Spleen (tissue), 11 donors: ENCODE measurements around the gene INS. TPM values are rescaled to one million over a fixed set of nuclear protein-coding genes. Genes with fewer than 3 reads are reported as not detected.

Source experiments
- DNase-seq: peaks from one replicate; pipeline ENCODE4 v3.0.0-alpha.2; 2020
- H3K27ac ChIP-seq, 8 donors: fragments of 200-600 bp; sonication (generic) in 7 of 8; 1 replicate in 4 of 8; 2 replicates in 4 of 8; pipeline versions ENCODE4 v1.5.0 to v1.8.0; 2016 to 2021; ENCODE audit warnings: inconsistent platforms in 4 of 8, mild to moderate bottlenecking in 4 of 8, moderate library complexity in 1 of 8
- H3K27me3 ChIP-seq, 7 donors: fragments of 200-600 bp; sonication (generic) in 6 of 7; replicated peaks in 1 of 7; 1 replicate in 4 of 7; 2 replicates in 3 of 7; pipeline versions ENCODE4 v1.5.0 to v1.8.0; 2016 to 2021; ENCODE audit warnings: inconsistent platforms in 3 of 7, mild to moderate bottlenecking in 1 of 7
- H3K36me3 ChIP-seq, 6 donors: fragments of 200-600 bp; sonication (generic) in 5 of 6; 1 replicate in 4 of 6; 2 replicates in 2 of 6; pipeline versions ENCODE4 v1.5.0 to v1.8.0; 2016 to 2021; ENCODE audit warnings: inconsistent platforms in 2 of 6
- H3K4me1 ChIP-seq, 6 donors: fragments of 200-600 bp; sonication (generic) in 5 of 6; 1 replicate in 3 of 6; 2 replicates in 3 of 6; pipeline versions ENCODE4 v1.5.0 to v1.8.0; 2016 to 2021; ENCODE audit warnings: inconsistent platforms in 3 of 6
- H3K4me3 ChIP-seq, 8 donors: fragments of 200-600 bp; sonication (generic) in 7 of 8; 1 replicate in 4 of 8; 2 replicates in 4 of 8; pipeline versions ENCODE4 v1.5.0 to v1.8.0; 2016 to 2021; ENCODE audit warnings: inconsistent platforms in 4 of 8, mild to moderate bottlenecking in 4 of 8, moderate library complexity in 2 of 8
- H3K9me3 ChIP-seq, 8 donors: fragments of 200-600 bp; sonication (generic) in 7 of 8; 1 replicate in 4 of 8; 2 replicates in 4 of 8; pipeline versions ENCODE4 v1.5.0 to v1.8.0; 2016 to 2021; ENCODE audit warnings: inconsistent platforms in 4 of 8
- CTCF ChIP-seq, 11 experiments: fragments of 200-600 bp in 7 of 11; fragments of 450-650 bp in 4 of 11; sonication (generic) in 4 of 11; IDR thresholded peaks in 8 of 11; conservative IDR thresholded peaks in 3 of 11; 1 replicate in 7 of 11; 2 replicates in 4 of 11; pipeline versions ENCODE4 v1.4.0 to v1.8.0; 2016 to 2021; ENCODE audit warnings: antibody characterized with exemption in 11 of 11, inconsistent platforms in 4 of 11, mild to moderate bottlenecking in 1 of 11
- POLR2A ChIP-seq, 3 donors: fragments of 450-650 bp; IDR thresholded peaks; one replicate each; pipeline ENCODE4 v1.5.1; 2017; ENCODE audit warnings: antibody characterized with exemption in 3 of 3, mild to moderate bottlenecking in 1 of 3
- POLR2AphosphoS5 ChIP-seq, 3 donors: sonication (generic); formaldehyde crosslinking; IDR thresholded peaks; one replicate each; pipeline ENCODE4 v1.5.1; 2017; ENCODE audit warnings: antibody characterized with exemption in 3 of 3
- WGBS, 5 donors: extraction: QIAGEN DNeasy Blood & Tissue Kit in 3 of 5; methylation state at CpG; one replicate each; pipeline versions ENCODE4 v1.1.5 to v1.1.7; 2013 to 2018; 5-methylcytosine and 5-hydroxymethylcytosine counted together
- intact Hi-C: fragments of 100-400 bp; cut with DNase I; formaldehyde crosslinking; loops from one replicate; pipeline ENCODE4 v1.15.0; 2023; ENCODE audit warnings: low total_unique reads
- polyA plus RNA-seq, 3 donors: library from polyadenylated mRNA; stranded (reverse); fragments of 200-250 nt; gene quantifications; one replicate each; pipeline ENCODE4 v1.2.1, GENCODE V29; 2013
- total RNA-seq, 7 donors: library from RNA; depleted of rRNA in 3 of 7; stranded (reverse); fragments of >200 nt in 3 of 7; fragmentation: NEBNext Ultra II Directional in 4 of 7; extraction: Animal tissue kit (Norgen Biotek cat#: 25700) in 4 of 7; gene quantifications; one replicate each; pipeline versions ENCODE4 v1.1.0 to v1.2.1, GENCODE V29; 2016 to 2021
- donor health status: healthy with polysubstance abuse.
- donor health status: DM: no; HTN: no; CAD: no; lungs with moderate emphysema.
- donor health status: DM: no; HTN: no; CAD: no.
- donor health status: Bipolar disorder and iron deficiency.
- donor health status: healthy.
- donor health status: DM: no; HTN: no; CAD: no.
- donor health status: DM: yes; HTN: yes; CAD: no.

INS gene
- total and polyA plus RNA-seq, 10 donors: 1.3 to 2.4 (median 1.5) TPM; not detected in 5

- no peak for DNase-seq
- H3K4me1 ChIP-seq: no peaks in the 10 kb centered on the region
- 81 to 94% (median 91%) methylated on average over 17 of the region's 17 CpGs for WGBS, 5 donors
- peaks cover 0 to 37% (median 13%) of the 10 kb centered on the region in 7 donors for H3K27me3 ChIP-seq
- TF ChIP-seq CTCF (IDR thresholded peaks at IDR 0.05 in 8 of 11, conservative IDR thresholded peaks at IDR 0.05 in 3 of 11) (no peak), POLR2A (IDR thresholded peaks at IDR 0.05) (no peak)
- no peak overlapping the region for H3K27ac ChIP-seq
- no peaks in the 10 kb centered on the region for H3K36me3 ChIP-seq
- intact Hi-C loops: no loop called here
- H3K4me3 ChIP-seq: no peak overlapping the region
- H3K9me3 ChIP-seq: no peaks in the 10 kb centered on the region
These were observed 31.7 kb downstream of the INS start for GRCh38 chr11:2129308-2129698.

GRCh38 chr11:2128511-2129307 lies 32.3 kb downstream of the INS start:
- no peaks in the 10 kb centered on the region for H3K4me1 ChIP-seq
- 81 to 88% (median 84%) methylated on average over 11 to 12 of the region's 12 CpGs for WGBS, 5 donors
- peaks cover 0 to 36% (median 9%) of the 10 kb centered on the region in 7 donors for H3K27me3 ChIP-seq
- H3K27ac ChIP-seq: no peak overlapping the region
- no peak overlapping the region for H3K4me3 ChIP-seq
- no peaks in the 10 kb centered on the region for H3K9me3 ChIP-seq
- TF ChIP-seq POLR2A (IDR thresholded peaks at IDR 0.05): no peak
- no peak for TF ChIP-seq POLR2AphosphoS5 (IDR thresholded peaks at IDR 0.05)
- no peak for TF ChIP-seq CTCF (IDR thresholded peaks at IDR 0.05 in 8 of 11, conservative IDR thresholded peaks at IDR 0.05 in 3 of 11)
- intact Hi-C loops: no loop called here
- no peaks in the 10 kb centered on the region for H3K36me3 ChIP-seq
- DNase-seq: no peak

GRCh38 chr11:2128130-2128510 lies 32.9 kb downstream of the INS start:
- DNase-seq: no peak
- Histone ChIP-seq H3K27ac (no peak overlapping the region), H3K4me3 (no peak overlapping the region), H3K4me1 (no peaks in the 10 kb centered on the region), H3K9me3 (no peaks in the 10 kb centered on the region), H3K27me3 (peaks cover 0 to 36% (median 3%) of the 10 kb centered on the region in 7 donors), H3K36me3 (no peaks in the 10 kb centered on the region)
- TF ChIP-seq CTCF (IDR thresholded peaks at IDR 0.05 in 8 of 11, conservative IDR thresholded peaks at IDR 0.05 in 3 of 11) (no peak), POLR2A (IDR thresholded peaks at IDR 0.05) (no peak), POLR2AphosphoS5 (IDR thresholded peaks at IDR 0.05) (no peak)
- intact Hi-C loops: no loop called here
- 69 to 91% (median 84%) methylated on average over 4 to 7 of the region's 7 CpGs for WGBS, 5 donors

GRCh38 chr11:2127482-2128129 lies 33.4 kb downstream of the INS start:
- no peaks in the 10 kb centered on the region for H3K4me1 ChIP-seq
- no peak for DNase-seq
- H3K36me3 ChIP-seq: no peaks in the 10 kb centered on the region
- H3K9me3 ChIP-seq: no peaks in the 10 kb centered on the region
- peaks cover 0 to 34% (median under 1%) of the 10 kb centered on the region in 7 donors for H3K27me3 ChIP-seq
- 68 to 84% (median 75%) methylated on average over 8 of the region's 8 CpGs for WGBS, 5 donors
- no peak overlapping the region for H3K27ac ChIP-seq
- H3K4me3 ChIP-seq: no peak overlapping the region
- TF ChIP-seq POLR2AphosphoS5 (IDR thresholded peaks at IDR 0.05) (no peak), CTCF (IDR thresholded peaks at IDR 0.05 in 8 of 11, conservative IDR thresholded peaks at IDR 0.05 in 3 of 11) (no peak), POLR2A (IDR thresholded peaks at IDR 0.05) (no peak)
- intact Hi-C loops: no loop called here
